Osteoblast (primary cell): ENCODE results near the gene VANGL1. TPM values are rescaled to one million over a fixed set of nuclear protein-coding genes. Genes with fewer than 3 reads are reported as not detected.

ENCODE experiments used
- DNase-seq: peaks from one replicate; pipeline ENCODE4 v3.0.0; 2011; ENCODE audit warnings: low spot score, mixed read lengths; ENCODE audit not compliant: insufficient read length; ENCODE audit errors: missing footprints
- H2AFZ ChIP-seq: 2 replicates; pipeline ENCODE4 v1.6.0; 2011; ENCODE audit warnings: mild to moderate bottlenecking, low read length
- H3K27ac ChIP-seq: 2 replicates; pipeline ENCODE4 v1.5.1; 2011; ENCODE audit warnings: mild to moderate bottlenecking, low read depth, low read length, moderate library complexity
- H3K27me3 ChIP-seq: 2 replicates; pipeline ENCODE4 v1.6.0; 2012; ENCODE audit warnings: mild to moderate bottlenecking, control low read depth, inconsistent platforms, low read length, moderate library complexity; ENCODE audit not compliant: insufficient read depth
- H3K36me3 ChIP-seq: 2 replicates; pipeline ENCODE4 v1.5.1; 2011; ENCODE audit warnings: mild to moderate bottlenecking, low read length, control low read depth, moderate library complexity; ENCODE audit not compliant: insufficient read depth
- H3K4me1 ChIP-seq: 2 replicates; pipeline ENCODE4 v1.5.1; 2011; ENCODE audit warnings: mild to moderate bottlenecking, low read length, control low read depth, moderate library complexity; ENCODE audit not compliant: insufficient read depth
- H3K4me2 ChIP-seq: 2 replicates; pipeline ENCODE4 v1.6.0; 2011; ENCODE audit warnings: mild to moderate bottlenecking, low read length; ENCODE audit not compliant: insufficient read depth
- H3K4me3 ChIP-seq: fragments of 200-600 bp; sonication (generic); 3 replicates; pipeline ENCODE4 v1.5.1; 2012; ENCODE audit warnings: mild to moderate bottlenecking, low read length, inconsistent platforms; ENCODE audit not compliant: insufficient read depth
- H3K79me2 ChIP-seq: 2 replicates; pipeline ENCODE4 v1.6.0; 2012; ENCODE audit warnings: mild to moderate bottlenecking, low read length, control low read depth, inconsistent platforms; ENCODE audit not compliant: insufficient read depth
- H3K9me3 ChIP-seq: 2 replicates; pipeline ENCODE4 v1.5.1; 2011; ENCODE audit warnings: low read depth, low read length, control low read depth
- H4K20me1 ChIP-seq: 2 replicates; pipeline ENCODE4 v1.6.0; 2012; ENCODE audit warnings: mild to moderate bottlenecking, low read length, control low read depth; ENCODE audit not compliant: insufficient read depth
- CTCF ChIP-seq: IDR thresholded peaks from 2 replicates; pipeline ENCODE4 v1.5.1; 2011; ENCODE audit warnings: mild to moderate bottlenecking, low read depth, low read length, moderate library complexity; ENCODE audit errors: extremely low read depth
- total RNA-seq: library from RNA; depleted of rRNA; stranded (reverse); fragments of >200 nt; gene quantifications from 2 replicates; pipeline ENCODE4 v1.2.3, GENCODE V29; 2012

Gene VANGL1
- total RNA-seq, 1 donor = 11.2 TPM

- Histone ChIP-seq H3K9me3 (no peaks in the 10 kb centered on the region), H3K27ac (no peak overlapping the region), H3K27me3 (peaks cover 23% of the 10 kb centered on the region), H3K4me1 (no peaks in the 10 kb centered on the region), H4K20me1 (no peaks in the 10 kb centered on the region), H3K4me3 (no peak overlapping the region), H3K79me2 (no peaks in the 10 kb centered on the region), H3K4me2 (no peak overlapping the region), H2AFZ (no peak overlapping the region), H3K36me3 (no peaks in the 10 kb centered on the region)
- DNase-seq = no peak
- no peak for TF ChIP-seq CTCF
Observed at GRCh38 chr1:115718011-115718754, 76.4 kb downstream of the VANGL1 start.

- H3K27me3 ChIP-seq = peaks cover 23% of the 10 kb centered on the region
- no peak overlapping the region for H3K4me2 ChIP-seq
- no peaks in the 10 kb centered on the region for H3K79me2 ChIP-seq
- no peak overlapping the region for H3K27ac ChIP-seq
- no peaks in the 10 kb centered on the region for H3K36me3 ChIP-seq
- no peak overlapping the region for H2AFZ ChIP-seq
- no peak for DNase-seq
- no peak overlapping the region for H3K4me3 ChIP-seq
- no peaks in the 10 kb centered on the region for H3K4me1 ChIP-seq
- no peaks in the 10 kb centered on the region for H3K9me3 ChIP-seq
- no peaks in the 10 kb centered on the region for H4K20me1 ChIP-seq
- TF ChIP-seq CTCF = no peak
Observed at GRCh38 chr1:115719285-115719684, 77.5 kb downstream of the VANGL1 start.

- H3K36me3 ChIP-seq = no peaks in the 10 kb centered on the region
- no peaks in the 10 kb centered on the region for H4K20me1 ChIP-seq
- H3K4me3 ChIP-seq = no peak overlapping the region
- no peak overlapping the region for H2AFZ ChIP-seq
- TF ChIP-seq CTCF = no peak
- H3K27me3 ChIP-seq = peaks cover 16% of the 10 kb centered on the region
- no peak overlapping the region for H3K27ac ChIP-seq
- no peak for DNase-seq
- H3K4me1 ChIP-seq = no peaks in the 10 kb centered on the region
- no peaks in the 10 kb centered on the region for H3K79me2 ChIP-seq
- no peaks in the 10 kb centered on the region for H3K9me3 ChIP-seq
- H3K4me2 ChIP-seq = no peak overlapping the region
Observed at GRCh38 chr1:115722221-115722620, 80.5 kb downstream of the VANGL1 start.

- Histone ChIP-seq H3K36me3 (no peaks in the 10 kb centered on the region), H3K4me3 (no peak overlapping the region), H3K4me1 (peaks cover 7% of the 10 kb centered on the region), H3K79me2 (no peaks in the 10 kb centered on the region), H3K27ac (no peak overlapping the region), H4K20me1 (no peaks in the 10 kb centered on the region), H3K27me3 (peaks cover 11% of the 10 kb centered on the region), H2AFZ (no peak overlapping the region), H3K9me3 (no peaks in the 10 kb centered on the region), H3K4me2 (no peak overlapping the region)
- no peak for TF ChIP-seq CTCF
- DNase-seq = no peak
Observed at GRCh38 chr1:115723756-115724155, 82.0 kb downstream of the VANGL1 start.
